Fibroblast of peridontal ligament (primary cell): Measurements from ENCODE around the gene PCBP3.
"Not testable (repeated sequence)": the region's sequence is repeated elsewhere in the genome, so short reads cannot be mapped to it uniquely, and the experiment has no call there.

Source experiments
- DNase-seq: peaks from one replicate; pipeline ENCODE4 v3.0.0-alpha.2; 2010; ENCODE audit errors: extremely low read depth

PCBP3 gene

GRCh38 chr21:45613396-45613795 lies 30.1 kb upstream of the PCBP3 start:
- no peak for DNase-seq

GRCh38 chr21:45613881-45614280 lies 29.6 kb upstream of the PCBP3 start:
- no peak for DNase-seq

GRCh38 chr21:45615145-45615711 lies 28.3 kb upstream of the PCBP3 start:
- DNase-seq = no peak

GRCh38 chr21:45617021-45617921 lies 26.3 kb upstream of the PCBP3 start:
- DNase-seq = no peak

DNA sequence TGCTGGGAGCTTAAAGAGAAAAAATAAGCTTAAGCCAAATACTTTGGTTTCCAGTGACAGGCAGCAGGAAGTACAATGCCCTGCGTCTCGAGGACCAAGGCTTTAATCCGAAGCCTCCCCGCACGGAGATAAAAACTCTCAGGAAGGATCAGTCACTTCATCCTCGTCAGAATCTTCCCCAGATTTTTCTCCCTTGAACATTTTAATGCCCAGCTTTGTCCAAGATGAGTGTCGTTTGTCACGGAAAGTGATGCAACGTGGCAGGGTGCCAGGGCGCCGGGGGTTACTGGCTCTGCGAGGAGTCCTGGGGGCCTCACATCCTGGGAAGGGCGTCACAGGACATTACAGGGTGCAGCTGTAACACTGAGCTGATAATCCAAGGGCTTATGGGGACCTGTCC lies 25.2 kb upstream of the PCBP3 start:
- peak; percentile 25 for DNase-seq

- no peak for DNase-seq
These were observed 24.6 kb upstream of the PCBP3 start for GRCh38 chr21:45618846-45619485.

- DNase-seq = no peak
These were observed 23.2 kb upstream of the PCBP3 start for GRCh38 chr21:45620201-45620923.

DNA sequence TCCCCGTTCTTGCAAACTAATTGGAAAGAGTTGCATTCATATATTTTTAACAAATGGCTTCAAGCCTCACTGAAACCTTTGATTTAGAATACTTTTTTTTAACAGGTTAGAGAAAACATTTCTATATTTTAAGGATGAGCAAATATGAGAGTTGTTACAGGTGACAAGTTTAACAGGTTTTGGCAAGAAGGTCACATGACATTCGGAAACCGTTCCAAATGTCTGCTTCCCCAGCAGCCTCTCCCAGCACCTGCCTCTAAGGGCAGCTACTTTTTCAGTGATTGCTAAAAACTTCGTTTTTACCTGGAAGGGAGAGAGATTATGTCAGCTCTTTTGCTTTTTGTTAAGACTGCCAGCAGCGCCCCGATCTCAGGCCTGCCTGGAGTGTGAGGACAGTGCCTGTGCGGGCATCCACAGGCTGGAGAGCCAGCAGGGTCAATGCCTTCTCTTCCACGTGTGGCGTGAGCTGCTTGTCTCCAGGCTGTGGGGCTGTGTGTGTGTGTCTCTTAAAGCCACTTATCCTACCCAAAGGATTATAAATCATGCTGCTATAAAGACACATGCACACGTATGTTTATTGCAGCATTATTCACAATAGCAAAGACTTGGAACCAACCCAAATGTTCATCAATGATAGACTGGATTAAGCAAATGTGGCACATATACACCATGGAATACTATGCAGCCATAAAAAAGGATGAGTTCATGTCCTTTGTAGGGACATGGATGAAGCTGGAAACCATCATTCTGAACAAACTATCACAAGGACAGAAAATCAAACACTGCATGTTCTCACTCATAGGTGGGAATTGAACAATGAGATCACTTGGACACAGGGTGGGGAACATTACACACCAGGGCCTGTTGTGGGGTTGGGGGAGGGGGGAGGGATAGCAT lies 21.8 kb upstream of the PCBP3 start:
- not testable (repeated sequence) for DNase-seq

DNA sequence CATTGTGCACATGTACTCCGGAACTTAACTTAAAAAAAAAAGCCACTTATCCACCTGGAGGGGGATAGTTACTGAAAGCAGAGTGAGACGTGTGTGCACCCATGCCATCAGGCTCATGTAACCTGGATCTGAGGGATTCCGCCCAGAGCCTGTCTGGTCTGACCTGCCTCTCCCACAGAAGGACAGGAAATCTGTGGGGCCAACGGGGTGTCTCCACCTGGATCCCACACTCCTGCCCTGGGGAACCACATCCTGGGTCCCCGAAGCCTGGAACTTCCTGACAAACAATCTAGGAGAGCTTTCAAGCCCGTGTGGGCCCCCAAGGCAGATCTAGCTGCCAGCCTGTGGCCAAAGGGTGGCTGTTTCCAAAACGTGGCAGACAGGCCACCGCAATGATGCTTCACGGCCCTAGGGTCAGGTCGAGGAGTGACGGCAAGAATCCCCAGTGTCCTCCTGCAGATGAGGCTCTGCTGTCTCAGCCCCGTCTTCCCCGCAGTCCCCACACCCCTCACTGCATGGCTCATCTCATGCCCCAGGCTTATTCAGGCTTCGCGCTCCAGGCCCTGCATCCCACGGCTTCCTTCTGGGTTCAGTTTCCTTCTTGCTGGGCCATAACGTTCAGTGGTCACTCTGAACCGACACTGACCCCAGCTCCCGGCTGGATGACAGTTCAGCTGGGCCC lies 21.0 kb upstream of the PCBP3 start:
- DNase-seq = no peak

DNA sequence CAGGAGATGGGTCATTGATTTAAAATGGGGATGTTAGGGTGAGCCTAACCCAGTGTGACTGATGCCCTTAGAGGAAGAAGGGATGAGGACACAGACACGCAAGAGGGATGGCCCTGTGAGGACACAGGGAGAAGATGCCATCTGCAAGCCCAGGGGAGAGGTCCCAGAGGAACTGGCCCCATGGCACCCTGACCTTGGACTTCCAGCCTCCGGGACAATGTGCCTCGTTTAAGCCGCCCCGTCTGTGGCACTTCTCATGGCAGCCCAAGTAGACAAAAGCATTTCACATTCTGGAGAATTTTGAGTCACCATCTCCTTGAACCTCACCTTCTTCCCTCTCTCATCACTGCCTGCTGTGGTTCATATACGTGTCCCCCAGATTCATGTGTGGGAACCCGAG lies 20.1 kb upstream of the PCBP3 start:
- no peak for DNase-seq

GRCh38 chr21:45626127-45626526 lies 17.4 kb upstream of the PCBP3 start:
- not testable (repeated sequence) for DNase-seq

GRCh38 chr21:45629046-45629981 lies 14.2 kb upstream of the PCBP3 start:
- DNase-seq = no peak

GRCh38 chr21:45630066-45630694 lies 13.3 kb upstream of the PCBP3 start:
- DNase-seq = no peak

GRCh38 chr21:45630876-45631275 lies 12.6 kb upstream of the PCBP3 start:
- DNase-seq = no peak

- no peak for DNase-seq
These were observed 12.0 kb upstream of the PCBP3 start for GRCh38 chr21:45631540-45631939.

GRCh38 chr21:45632160-45632559 lies 11.4 kb upstream of the PCBP3 start:
- no peak for DNase-seq

GRCh38 chr21:45632637-45633251 lies 10.8 kb upstream of the PCBP3 start:
- DNase-seq = no peak

GRCh38 chr21:45634511-45635183 lies 8.9 kb upstream of the PCBP3 start:
- peak; percentile 5 for DNase-seq
